ENCODE data around the gene FUT6. TPM values are rescaled to one million over a fixed set of nuclear protein-coding genes. Genes with fewer than 3 reads are reported as not detected.

The FUT6 gene
- total RNA-seq, 1 experiment from 2014 or later = not detected

- ATAC-seq (peak; percentile 63), DNase-seq (ENCODE audit: low read depth, low spot score) (no peak)
- ChIA-PET POLR2A (no interaction called here), CTCF (no interaction called here)
- no TSS peak for BruUV-seq (replicated peaks)
- Histone ChIP-seq H3K9me3 (ENCODE audit: control insufficient read depth, insufficient read depth, low read depth, low read length) (no peaks in the 10 kb centered on the region), H3K4me3 (ENCODE audit: low read depth in 2 of 2, low read length in 2 of 2) (peak overlapping the region in 1 of 2 experiments; percentile 14; a peak in 1 of 4 replicates), H3K27ac (ENCODE audit: low read length) (no peak overlapping the region), H3K27me3 (ENCODE audit: control insufficient read depth, insufficient read depth, low read length) (no peaks in the 10 kb centered on the region), H3K4me1 (ENCODE audit: control insufficient read depth, insufficient read depth, low read length) (peaks cover 4% of the 10 kb centered on the region), H3K36me3 (ENCODE audit: control insufficient read depth, insufficient read depth, low read length) (no peaks in the 10 kb centered on the region)
- in situ Hi-C loops (cut with HindIII; ENCODE audit: low pct_unique_long_range_greater_than_20kb, low sequenced_read_pairs) = no loop called here
- TF ChIP-seq CTCF (IDR thresholded peaks at IDR 0.05) = peak; percentile 87
- TF ChIP-seq TCF7L2 (IDR thresholded peaks at IDR 0.05; ENCODE audit: low read depth, low read length) = no peak
- intact Hi-C loops (cut with micrococcal nuclease; ENCODE audit: unreplicated experiment) = loop anchor here (10.0 kb wide), 1 partner anchor 89 kb away; no protein-coding TSS in a partner anchor
Observed at GRCh38 chr19:5805462-5806132, 33.9 kb downstream of the FUT6 start.

- POLR2A ChIA-PET = no interaction called here
- intact Hi-C loops (cut with micrococcal nuclease; ENCODE audit: unreplicated experiment) = loop anchor here (10.0 kb wide), 1 partner anchor 90 kb away; no protein-coding TSS in a partner anchor
- ATAC-seq (peak; percentile 55), DNase-seq (ENCODE audit: low read depth, low spot score) (no peak)
- Histone ChIP-seq H3K36me3 (ENCODE audit: control insufficient read depth, insufficient read depth, low read length) (no peaks in the 10 kb centered on the region), H3K27me3 (ENCODE audit: control insufficient read depth, insufficient read depth, low read length) (no peaks in the 10 kb centered on the region), H3K9me3 (ENCODE audit: control insufficient read depth, insufficient read depth, low read depth, low read length) (no peaks in the 10 kb centered on the region), H3K4me1 (ENCODE audit: control insufficient read depth, insufficient read depth, low read length) (peaks cover 4% of the 10 kb centered on the region), H3K4me3 (ENCODE audit: low read depth in 2 of 2, low read length in 2 of 2) (peak within 1 kb of the TSS; percentile 30 to 54), H3K27ac (ENCODE audit: low read length) (no peak within 1 kb of the TSS)
- BruUV-seq (replicated peaks) = no TSS peak
- in situ Hi-C loops (cut with HindIII; ENCODE audit: low pct_unique_long_range_greater_than_20kb, low sequenced_read_pairs) = no loop called here
- TF ChIP-seq TCF7L2 (IDR thresholded peaks at IDR 0.05; ENCODE audit: low read depth, low read length) (no peak), SIN3A (IDR thresholded peaks at IDR 0.05; ENCODE audit: borderline replicate concordance, insufficient read depth, low read depth, low read length) (no peak), REST (IDR thresholded peaks at IDR 0.05; ENCODE audit: insufficient read depth in 1 of 2, low read depth in 2 of 2, low read length in 1 of 2) (no peak), POLR2AphosphoS5 (IDR thresholded peaks at IDR 0.05; ENCODE audit: low read depth, low read length) (no peak), CTCF (IDR thresholded peaks at IDR 0.05) (no peak)
- CTCF ChIA-PET = interaction anchor here (0.5 to 1.3 kb wide), 8 partner anchors 11 to 245 kb away, joined by 3 to 6 read pairs (median 4); partner anchors contain the start of gene NDUFA11
Observed at GRCh38 chr19:5804516-5805461, 34.7 kb downstream of the FUT6 start, which contains the start of gene NRTN. Gene NRTN, plus strand, starts transcription at chr19:5805067. Its CDS starts 19,099 bp downstream, at chr19:5824166.
